PC-9 (cell line): Measurements from ENCODE around the gene PHF23.

Source experiments
- EZH2 ChIP-seq: fragments of 200-600 bp; sonication (generic); IDR thresholded peaks from 2 replicates; pipeline ENCODE4 v1.8.0; 2017; ENCODE audit warnings: antibody characterized with exemption, low read depth
- TF ChIP-seq, protein P1 (sequence below): fragments of 200-600 bp; sonication (generic); conservative IDR thresholded peaks from 2 replicates; pipeline ENCODE4 v1.6.1; 2017; ENCODE audit warnings: mixed run types, antibody characterized with exemption, mild to moderate bottlenecking, moderate library complexity

DNA sequence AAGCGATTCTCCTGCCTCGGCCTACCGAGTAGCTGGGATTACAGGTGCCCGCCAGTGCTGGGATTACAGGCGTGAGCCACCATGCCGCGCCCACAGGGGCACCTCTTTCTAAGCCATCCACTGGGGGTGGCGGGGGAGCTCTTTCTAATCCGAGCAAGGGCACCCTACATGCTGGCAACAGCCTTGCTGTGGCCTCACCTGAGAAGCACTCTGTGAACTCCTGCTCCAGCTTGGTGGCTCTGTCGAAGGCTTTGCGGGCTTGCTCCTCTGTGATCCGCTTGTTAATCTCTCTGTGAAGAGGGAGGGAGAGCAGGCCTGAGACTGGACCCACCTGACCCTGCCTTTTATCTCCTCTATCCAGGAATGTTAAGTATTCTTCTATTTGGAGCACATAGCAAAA is 48.2 kb downstream of the PHF23 start:
- TF ChIP-seq, protein P1, sequence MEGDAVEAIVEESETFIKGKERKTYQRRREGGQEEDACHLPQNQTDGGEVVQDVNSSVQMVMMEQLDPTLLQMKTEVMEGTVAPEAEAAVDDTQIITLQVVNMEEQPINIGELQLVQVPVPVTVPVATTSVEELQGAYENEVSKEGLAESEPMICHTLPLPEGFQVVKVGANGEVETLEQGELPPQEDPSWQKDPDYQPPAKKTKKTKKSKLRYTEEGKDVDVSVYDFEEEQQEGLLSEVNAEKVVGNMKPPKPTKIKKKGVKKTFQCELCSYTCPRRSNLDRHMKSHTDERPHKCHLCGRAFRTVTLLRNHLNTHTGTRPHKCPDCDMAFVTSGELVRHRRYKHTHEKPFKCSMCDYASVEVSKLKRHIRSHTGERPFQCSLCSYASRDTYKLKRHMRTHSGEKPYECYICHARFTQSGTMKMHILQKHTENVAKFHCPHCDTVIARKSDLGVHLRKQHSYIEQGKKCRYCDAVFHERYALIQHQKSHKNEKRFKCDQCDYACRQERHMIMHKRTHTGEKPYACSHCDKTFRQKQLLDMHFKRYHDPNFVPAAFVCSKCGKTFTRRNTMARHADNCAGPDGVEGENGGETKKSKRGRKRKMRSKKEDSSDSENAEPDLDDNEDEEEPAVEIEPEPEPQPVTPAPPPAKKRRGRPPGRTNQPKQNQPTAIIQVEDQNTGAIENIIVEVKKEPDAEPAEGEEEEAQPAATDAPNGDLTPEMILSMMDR, result no peak
- no peak for TF ChIP-seq EZH2
